GM18507 (cell line): ENCODE measurements around the gene MATN3.
A peak's percentile ranks its signal among the peaks of the same experiment; 100 is the strongest.

Source experiments
- DNase-seq: peaks from one replicate; pipeline ENCODE4 v3.0.0; 2011; ENCODE audit warnings: low read depth; ENCODE audit not compliant: insufficient read length; ENCODE audit errors: extremely low spot score
- FAIRE-seq: peaks from 2 replicates; lab custom pipeline; 2011; peaks lifted over from hg19 to GRCh38; lab: Jason Lieb, UNC

The MATN3 gene

GRCh38 chr2:20040489-20041172 is 28.2 kb upstream of the MATN3 start:
- FAIRE-seq (no peak), DNase-seq (no peak)

- FAIRE-seq = no peak
- DNase-seq = no peak
Measured at GRCh38 chr2:20037660-20038059, 25.2 kb upstream of the MATN3 start.

- no peak for DNase-seq
- peak; percentile 56 for FAIRE-seq
Measured at GRCh38 chr2:20035955-20036666, 23.6 kb upstream of the MATN3 start.

GRCh38 chr2:20034821-20035220 is 22.4 kb upstream of the MATN3 start:
- no peak for DNase-seq
- FAIRE-seq = no peak

- FAIRE-seq (no peak), DNase-seq (no peak)
Measured at GRCh38 chr2:20034218-20034617, 21.8 kb upstream of the MATN3 start.

GRCh38 chr2:20033322-20033721 is 20.9 kb upstream of the MATN3 start:
- FAIRE-seq = no peak

GRCh38 chr2:20030224-20030623 is 17.8 kb upstream of the MATN3 start:
- FAIRE-seq (no peak), DNase-seq (no peak)

More at GRCh38 chr2:20033322-20033721, 20.9 kb upstream of the MATN3 start:
- no peak for DNase-seq

GRCh38 chr2:20027705-20028434 is 15.4 kb upstream of the MATN3 start:
- FAIRE-seq (no peak), DNase-seq (no peak)

GRCh38 chr2:20027260-20027677 is 14.8 kb upstream of the MATN3 start:
- FAIRE-seq (no peak), DNase-seq (no peak)

- no peak for DNase-seq
- FAIRE-seq = no peak
Measured at GRCh38 chr2:20025065-20025786, 12.8 kb upstream of the MATN3 start.

GRCh38 chr2:20023688-20024087 is 11.2 kb upstream of the MATN3 start:
- FAIRE-seq = no peak

GRCh38 chr2:20021405-20022009 is 9.0 kb upstream of the MATN3 start:
- DNase-seq = no peak
- FAIRE-seq = no peak

More at GRCh38 chr2:20023688-20024087, 11.2 kb upstream of the MATN3 start:
- DNase-seq = no peak

GRCh38 chr2:20019747-20020146 is 7.3 kb upstream of the MATN3 start:
- FAIRE-seq (no peak), DNase-seq (no peak)

GRCh38 chr2:20018601-20019152 is 6.2 kb upstream of the MATN3 start:
- no peak for FAIRE-seq
- no peak for DNase-seq

GRCh38 chr2:20016346-20016745 is 3.9 kb upstream of the MATN3 start:
- DNase-seq = no peak
- no peak for FAIRE-seq

GRCh38 chr2:20015482-20016083 is 3.1 kb upstream of the MATN3 start:
- no peak for DNase-seq
- peak; percentile 12 for FAIRE-seq

- DNase-seq (no peak), FAIRE-seq (no peak)
Measured at GRCh38 chr2:20013126-20013849, 820 bp upstream of the MATN3 start.

GRCh38 chr2:20012032-20012281 is 511 bp downstream of the MATN3 start:
- DNase-seq (no peak), FAIRE-seq (no peak)
